K562 (cell line): Measurements from ENCODE around the gene AKAP13.

ENCODE experiments used
- BRD9 ChIP-seq: fragments of 450-650 bp; IDR thresholded peaks from 2 replicates; pipeline ENCODE4 v1.6.1; 2018; ENCODE audit warnings: low read depth; ENCODE audit not compliant: partially characterized antibody
- TF ChIP-seq, protein P1 (sequence below): sonication (generic); formaldehyde crosslinking; IDR thresholded peaks from 2 replicates; pipeline ENCODE4 v1.8.0; 2022; ENCODE audit warnings: missing genetic modification reagents, mild to moderate bottlenecking, moderate library complexity, borderline replicate concordance
- TF ChIP-seq, protein P2 (sequence below): IDR thresholded peaks from 3 replicates; pipeline ENCODE4 v1.6.1; 2011; ENCODE audit warnings: borderline replicate concordance, mild to moderate bottlenecking; ENCODE audit not compliant: insufficient read length, insufficient read depth
- TF ChIP-seq, protein P3 (sequence below): sonication (generic); formaldehyde crosslinking; IDR thresholded peaks from 2 replicates; pipeline ENCODE4 v1.8.0; 2022; ENCODE audit warnings: mild to moderate bottlenecking, low read depth, missing genetic modification reagents

DNA sequence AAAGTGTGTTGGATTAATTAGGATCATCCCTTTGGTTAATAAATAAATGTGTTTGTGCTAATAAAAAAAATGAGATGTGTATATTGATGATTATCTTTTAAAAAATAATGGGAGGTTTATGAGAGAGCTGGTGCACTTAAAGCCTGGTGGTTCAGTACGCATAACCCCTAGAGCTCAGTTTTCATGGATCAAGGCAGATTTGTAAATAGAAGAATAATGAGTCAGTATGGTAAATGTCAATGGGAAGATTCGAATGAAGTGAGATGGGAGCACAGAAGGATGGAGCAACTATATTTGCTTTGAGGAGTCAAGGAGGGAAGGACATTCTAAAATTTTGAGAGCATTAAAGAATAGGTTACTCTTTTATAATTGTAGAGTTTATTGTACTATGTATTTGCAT is 35.4 kb downstream of the AKAP13 start:
- TF ChIP-seq, protein P1, sequence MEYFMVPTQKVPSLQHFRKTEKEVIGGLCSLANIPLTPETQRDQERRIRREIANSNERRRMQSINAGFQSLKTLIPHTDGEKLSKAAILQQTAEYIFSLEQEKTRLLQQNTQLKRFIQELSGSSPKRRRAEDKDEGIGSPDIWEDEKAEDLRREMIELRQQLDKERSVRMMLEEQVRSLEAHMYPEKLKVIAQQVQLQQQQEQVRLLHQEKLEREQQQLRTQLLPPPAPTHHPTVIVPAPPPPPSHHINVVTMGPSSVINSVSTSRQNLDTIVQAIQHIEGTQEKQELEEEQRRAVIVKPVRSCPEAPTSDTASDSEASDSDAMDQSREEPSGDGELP (CRISPR knock-in tag): no peak
- TF ChIP-seq, protein P2, sequence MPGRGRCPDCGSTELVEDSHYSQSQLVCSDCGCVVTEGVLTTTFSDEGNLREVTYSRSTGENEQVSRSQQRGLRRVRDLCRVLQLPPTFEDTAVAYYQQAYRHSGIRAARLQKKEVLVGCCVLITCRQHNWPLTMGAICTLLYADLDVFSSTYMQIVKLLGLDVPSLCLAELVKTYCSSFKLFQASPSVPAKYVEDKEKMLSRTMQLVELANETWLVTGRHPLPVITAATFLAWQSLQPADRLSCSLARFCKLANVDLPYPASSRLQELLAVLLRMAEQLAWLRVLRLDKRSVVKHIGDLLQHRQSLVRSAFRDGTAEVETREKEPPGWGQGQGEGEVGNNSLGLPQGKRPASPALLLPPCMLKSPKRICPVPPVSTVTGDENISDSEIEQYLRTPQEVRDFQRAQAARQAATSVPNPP: no peak
- TF ChIP-seq, protein P3, sequence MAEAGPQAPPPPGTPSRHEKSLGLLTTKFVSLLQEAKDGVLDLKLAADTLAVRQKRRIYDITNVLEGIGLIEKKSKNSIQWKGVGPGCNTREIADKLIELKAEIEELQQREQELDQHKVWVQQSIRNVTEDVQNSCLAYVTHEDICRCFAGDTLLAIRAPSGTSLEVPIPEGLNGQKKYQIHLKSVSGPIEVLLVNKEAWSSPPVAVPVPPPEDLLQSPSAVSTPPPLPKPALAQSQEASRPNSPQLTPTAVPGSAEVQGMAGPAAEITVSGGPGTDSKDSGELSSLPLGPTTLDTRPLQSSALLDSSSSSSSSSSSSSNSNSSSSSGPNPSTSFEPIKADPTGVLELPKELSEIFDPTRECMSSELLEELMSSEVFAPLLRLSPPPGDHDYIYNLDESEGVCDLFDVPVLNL (CRISPR knock-in tag): no peak
- TF ChIP-seq BRD9: no peak
